Measurements from ENCODE around the gene SPACA9.

DNA sequence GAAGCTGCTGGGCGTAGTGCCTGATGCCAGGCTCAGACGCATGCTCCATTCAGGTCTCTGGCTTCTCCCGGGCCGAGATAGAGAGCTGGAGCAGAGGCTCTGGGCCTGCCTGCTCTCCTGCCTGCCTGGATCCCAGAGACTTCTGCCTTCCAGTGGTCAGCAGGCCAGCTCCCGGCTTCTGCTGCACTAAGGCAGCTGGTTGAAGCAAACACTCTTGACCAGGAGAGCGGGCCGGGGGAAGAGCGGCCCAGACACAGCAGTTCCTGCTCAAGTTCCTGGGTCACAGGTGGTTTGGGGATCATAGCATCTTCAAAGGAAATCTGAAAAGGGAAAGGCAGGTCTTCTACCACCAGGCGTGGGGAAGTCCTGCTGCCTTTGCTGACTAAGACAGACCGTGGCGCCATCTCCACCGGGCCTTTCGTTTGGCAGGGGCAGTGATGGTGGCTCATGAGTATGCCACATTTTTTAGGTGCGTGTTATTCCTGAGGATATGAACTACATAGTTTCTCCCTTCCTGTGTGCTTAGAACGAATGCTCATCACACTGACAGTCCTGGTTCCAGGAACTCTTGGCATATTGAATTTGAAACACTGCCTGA is 31.7 kb upstream of the SPACA9 start:
- TF ChIP-seq POLR2AphosphoS5 (IDR thresholded peaks at IDR 0.05; ENCODE audit: low read length): no peak
- no peak for TF ChIP-seq CHD1 (IDR thresholded peaks at IDR 0.05; ENCODE audit: low read depth, low read length)
- TF ChIP-seq, protein P1, sequence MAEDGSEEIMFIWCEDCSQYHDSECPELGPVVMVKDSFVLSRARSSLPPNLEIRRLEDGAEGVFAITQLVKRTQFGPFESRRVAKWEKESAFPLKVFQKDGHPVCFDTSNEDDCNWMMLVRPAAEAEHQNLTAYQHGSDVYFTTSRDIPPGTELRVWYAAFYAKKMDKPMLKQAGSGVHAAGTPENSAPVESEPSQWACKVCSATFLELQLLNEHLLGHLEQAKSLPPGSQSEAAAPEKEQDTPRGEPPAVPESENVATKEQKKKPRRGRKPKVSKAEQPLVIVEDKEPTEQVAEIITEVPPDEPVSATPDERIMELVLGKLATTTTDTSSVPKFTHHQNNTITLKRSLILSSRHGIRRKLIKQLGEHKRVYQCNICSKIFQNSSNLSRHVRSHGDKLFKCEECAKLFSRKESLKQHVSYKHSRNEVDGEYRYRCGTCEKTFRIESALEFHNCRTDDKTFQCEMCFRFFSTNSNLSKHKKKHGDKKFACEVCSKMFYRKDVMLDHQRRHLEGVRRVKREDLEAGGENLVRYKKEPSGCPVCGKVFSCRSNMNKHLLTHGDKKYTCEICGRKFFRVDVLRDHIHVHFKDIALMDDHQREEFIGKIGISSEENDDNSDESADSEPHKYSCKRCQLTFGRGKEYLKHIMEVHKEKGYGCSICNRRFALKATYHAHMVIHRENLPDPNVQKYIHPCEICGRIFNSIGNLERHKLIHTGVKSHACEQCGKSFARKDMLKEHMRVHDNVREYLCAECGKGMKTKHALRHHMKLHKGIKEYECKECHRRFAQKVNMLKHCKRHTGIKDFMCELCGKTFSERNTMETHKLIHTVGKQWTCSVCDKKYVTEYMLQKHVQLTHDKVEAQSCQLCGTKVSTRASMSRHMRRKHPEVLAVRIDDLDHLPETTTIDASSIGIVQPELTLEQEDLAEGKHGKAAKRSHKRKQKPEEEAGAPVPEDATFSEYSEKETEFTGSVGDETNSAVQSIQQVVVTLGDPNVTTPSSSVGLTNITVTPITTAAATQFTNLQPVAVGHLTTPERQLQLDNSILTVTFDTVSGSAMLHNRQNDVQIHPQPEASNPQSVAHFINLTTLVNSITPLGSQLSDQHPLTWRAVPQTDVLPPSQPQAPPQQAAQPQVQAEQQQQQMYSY (CRISPR knock-in tag; IDR thresholded peaks at IDR 0.05): no peak
- TF ChIP-seq SREBF2 (IDR thresholded peaks at IDR 0.05; ENCODE audit: low read length): no peak
- TF ChIP-seq BHLHE40 (IDR thresholded peaks at IDR 0.05; ENCODE audit: borderline replicate concordance in 1 of 2, low read depth in 2 of 2, low read length in 1 of 2): no peak
- TF ChIP-seq, protein P2, sequence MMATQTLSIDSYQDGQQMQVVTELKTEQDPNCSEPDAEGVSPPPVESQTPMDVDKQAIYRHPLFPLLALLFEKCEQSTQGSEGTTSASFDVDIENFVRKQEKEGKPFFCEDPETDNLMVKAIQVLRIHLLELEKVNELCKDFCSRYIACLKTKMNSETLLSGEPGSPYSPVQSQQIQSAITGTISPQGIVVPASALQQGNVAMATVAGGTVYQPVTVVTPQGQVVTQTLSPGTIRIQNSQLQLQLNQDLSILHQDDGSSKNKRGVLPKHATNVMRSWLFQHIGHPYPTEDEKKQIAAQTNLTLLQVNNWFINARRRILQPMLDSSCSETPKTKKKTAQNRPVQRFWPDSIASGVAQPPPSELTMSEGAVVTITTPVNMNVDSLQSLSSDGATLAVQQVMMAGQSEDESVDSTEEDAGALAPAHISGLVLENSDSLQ (IDR thresholded peaks at IDR 0.05): no peak
- no peak for TF ChIP-seq EZH2 (IDR thresholded peaks at IDR 0.05; ENCODE audit: borderline replicate concordance, control insufficient read depth, low read depth, low read length)
- no peak for TF ChIP-seq CEBPB (IDR thresholded peaks at IDR 0.05; ENCODE audit: borderline replicate concordance in 1 of 2, low read depth in 2 of 2, low read length in 2 of 2)
- TF ChIP-seq, protein P3, sequence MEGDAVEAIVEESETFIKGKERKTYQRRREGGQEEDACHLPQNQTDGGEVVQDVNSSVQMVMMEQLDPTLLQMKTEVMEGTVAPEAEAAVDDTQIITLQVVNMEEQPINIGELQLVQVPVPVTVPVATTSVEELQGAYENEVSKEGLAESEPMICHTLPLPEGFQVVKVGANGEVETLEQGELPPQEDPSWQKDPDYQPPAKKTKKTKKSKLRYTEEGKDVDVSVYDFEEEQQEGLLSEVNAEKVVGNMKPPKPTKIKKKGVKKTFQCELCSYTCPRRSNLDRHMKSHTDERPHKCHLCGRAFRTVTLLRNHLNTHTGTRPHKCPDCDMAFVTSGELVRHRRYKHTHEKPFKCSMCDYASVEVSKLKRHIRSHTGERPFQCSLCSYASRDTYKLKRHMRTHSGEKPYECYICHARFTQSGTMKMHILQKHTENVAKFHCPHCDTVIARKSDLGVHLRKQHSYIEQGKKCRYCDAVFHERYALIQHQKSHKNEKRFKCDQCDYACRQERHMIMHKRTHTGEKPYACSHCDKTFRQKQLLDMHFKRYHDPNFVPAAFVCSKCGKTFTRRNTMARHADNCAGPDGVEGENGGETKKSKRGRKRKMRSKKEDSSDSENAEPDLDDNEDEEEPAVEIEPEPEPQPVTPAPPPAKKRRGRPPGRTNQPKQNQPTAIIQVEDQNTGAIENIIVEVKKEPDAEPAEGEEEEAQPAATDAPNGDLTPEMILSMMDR (IDR thresholded peaks at IDR 0.05 in 2 of 3, conservative IDR thresholded peaks at IDR 0.05 in 1 of 3; ENCODE audit: control insufficient read depth in 2 of 3, extremely low read depth in 1 of 3, insufficient read depth in 1 of 3, low read depth in 3 of 3, low read length in 3 of 3): no peak
- TF ChIP-seq MYC (IDR thresholded peaks at IDR 0.05; ENCODE audit: insufficient read depth, insufficient read length, insufficient replicate concordance, low read length, severe bottlenecking): no peak
- no peak for TF ChIP-seq MEF2A (IDR thresholded peaks at IDR 0.05; ENCODE audit: insufficient read depth, low read depth, low read length)

Data from GM12878 (cell line).